ENCODE data around the gene RPL3. TPM values are rescaled to one million over a fixed set of nuclear protein-coding genes. Genes with fewer than 3 reads are reported as not detected.

The RPL3 gene
- total RNA-seq, 2 donors from 2014 or later = 908 to 1,235 TPM

GRCh38 chr22:39270280-39270679 is 49.1 kb downstream of the RPL3 start:
- H3K9me3 ChIP-seq = no peaks in the 10 kb centered on the region
- H3K4me1 ChIP-seq (ENCODE audit: control insufficient read depth in 1 of 2, low read depth in 2 of 2) = peaks cover 0 to 10% of the 10 kb centered on the region in 2 donors
- no peak for DNase-seq (ENCODE audit: low spot score)
- no peaks in the 10 kb centered on the region for H3K27me3 ChIP-seq (replicated peaks; ENCODE audit: insufficient read depth)
- H3K4me3 ChIP-seq = no peak overlapping the region
- TF ChIP-seq CTCF (IDR thresholded peaks at IDR 0.05) = no peak
- ATAC-seq (ENCODE audit: insufficient number of reproducible peaks, low FRiP score, low read depth) = no peak
- no peaks in the 10 kb centered on the region for H3K36me3 ChIP-seq
- H3K27ac ChIP-seq = no peak overlapping the region

GRCh38 chr22:39269095-39269790 is 50.2 kb downstream of the RPL3 start:
- Histone ChIP-seq H3K9me3 (no peaks in the 10 kb centered on the region), H3K36me3 (no peaks in the 10 kb centered on the region), H3K27ac (no peak overlapping the region), H3K4me3 (no peak overlapping the region), H3K4me1 (ENCODE audit: control insufficient read depth in 1 of 2, low read depth in 2 of 2) (peaks cover 0 to 10% of the 10 kb centered on the region in 2 donors), H3K27me3 (replicated peaks; ENCODE audit: insufficient read depth) (no peaks in the 10 kb centered on the region)
- ATAC-seq (ENCODE audit: insufficient number of reproducible peaks, low FRiP score, low read depth) = no peak
- DNase-seq (ENCODE audit: low spot score) = no peak
- TF ChIP-seq CTCF (IDR thresholded peaks at IDR 0.05) = no peak

- H3K36me3 ChIP-seq = no peaks in the 10 kb centered on the region
- H3K4me3 ChIP-seq = no peak overlapping the region
- ATAC-seq (ENCODE audit: insufficient number of reproducible peaks, low FRiP score, low read depth) (no peak), DNase-seq (ENCODE audit: low spot score) (no peak)
- no peaks in the 10 kb centered on the region for H3K27me3 ChIP-seq (replicated peaks; ENCODE audit: insufficient read depth)
- TF ChIP-seq CTCF (IDR thresholded peaks at IDR 0.05) = no peak
- H3K9me3 ChIP-seq = no peaks in the 10 kb centered on the region
- peaks cover 0 to 10% of the 10 kb centered on the region in 2 donors for H3K4me1 ChIP-seq (ENCODE audit: control insufficient read depth in 1 of 2, low read depth in 2 of 2)
- H3K27ac ChIP-seq = no peak overlapping the region
Observed at GRCh38 chr22:39268645-39269044, 50.8 kb downstream of the RPL3 start.

GRCh38 chr22:39267974-39268373 is 51.4 kb downstream of the RPL3 start:
- Histone ChIP-seq H3K27ac (no peak overlapping the region), H3K27me3 (replicated peaks; ENCODE audit: insufficient read depth) (no peaks in the 10 kb centered on the region), H3K9me3 (no peaks in the 10 kb centered on the region), H3K36me3 (no peaks in the 10 kb centered on the region), H3K4me3 (no peak overlapping the region), H3K4me1 (ENCODE audit: control insufficient read depth in 1 of 2, low read depth in 2 of 2) (peaks cover 0 to 10% of the 10 kb centered on the region in 2 donors)
- DNase-seq (ENCODE audit: low spot score) = no peak
- no peak for ATAC-seq (ENCODE audit: insufficient number of reproducible peaks, low FRiP score, low read depth)
- no peak for TF ChIP-seq CTCF (IDR thresholded peaks at IDR 0.05)

GRCh38 chr22:39266398-39267030 is 52.9 kb downstream of the RPL3 start:
- Histone ChIP-seq H3K4me1 (ENCODE audit: control insufficient read depth in 1 of 2, low read depth in 2 of 2) (peaks cover 0 to 10% of the 10 kb centered on the region in 2 donors), H3K4me3 (no peak overlapping the region), H3K27me3 (replicated peaks; ENCODE audit: insufficient read depth) (no peaks in the 10 kb centered on the region), H3K27ac (peak overlapping the region in 1 of 2 donors; percentile 25), H3K9me3 (peaks cover 3% of the 10 kb centered on the region), H3K36me3 (no peaks in the 10 kb centered on the region)
- ATAC-seq (ENCODE audit: insufficient number of reproducible peaks, low FRiP score, low read depth) = no peak
- no peak for DNase-seq (ENCODE audit: low spot score)
- no peak for TF ChIP-seq CTCF (IDR thresholded peaks at IDR 0.05)

All from thoracic aorta (tissue), 2 donors.